ENCODE data around the gene PHF23. TPM values are rescaled to one million over a fixed set of nuclear protein-coding genes. Genes with fewer than 3 reads are reported as not detected.
"Not testable (repeated sequence)": the region's sequence is repeated elsewhere in the genome, so short reads cannot be mapped to it uniquely, and the experiment has no call there.

PHF23 gene
- polyA plus RNA-seq, 1 donor, result 52.8 TPM

DNA sequence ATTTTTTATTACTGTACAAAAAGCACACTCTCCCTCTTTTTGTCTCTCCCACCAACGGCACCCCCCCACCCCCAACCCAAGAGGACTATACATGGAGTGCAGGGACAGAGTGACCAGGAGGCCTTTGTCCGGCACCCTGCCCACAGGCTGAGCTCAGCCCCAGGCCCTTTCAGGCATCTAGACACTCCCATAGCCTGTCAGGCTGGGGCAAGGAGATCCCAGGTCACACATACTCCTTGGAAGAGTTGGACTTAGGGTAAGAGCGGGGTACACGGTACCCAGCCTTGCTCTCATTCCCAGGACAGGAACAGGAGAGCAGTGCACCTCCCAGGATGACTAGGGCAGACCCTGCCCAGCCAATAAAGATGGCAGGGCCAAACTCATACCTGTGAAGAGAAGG lies 20.9 kb upstream of the PHF23 start:
- no peak for DNase-seq

DNA sequence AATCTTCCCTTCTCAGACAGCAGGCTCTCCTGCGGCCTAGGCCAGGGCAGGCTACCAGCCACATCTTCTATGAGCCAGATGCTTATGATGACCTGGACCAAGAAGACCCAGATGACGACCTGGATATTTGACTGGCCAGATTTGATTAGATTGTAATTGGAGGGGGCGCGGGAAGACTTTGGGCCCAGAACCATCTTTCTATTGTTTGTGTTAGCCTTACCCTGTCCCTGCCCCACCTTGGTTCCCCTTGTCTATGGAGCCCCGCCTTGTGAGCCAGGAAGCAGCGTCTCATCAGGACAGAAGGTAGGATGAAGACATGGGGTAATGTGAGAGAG lies 20.3 kb upstream of the PHF23 start:
- DNase-seq, result no peak

DNA sequence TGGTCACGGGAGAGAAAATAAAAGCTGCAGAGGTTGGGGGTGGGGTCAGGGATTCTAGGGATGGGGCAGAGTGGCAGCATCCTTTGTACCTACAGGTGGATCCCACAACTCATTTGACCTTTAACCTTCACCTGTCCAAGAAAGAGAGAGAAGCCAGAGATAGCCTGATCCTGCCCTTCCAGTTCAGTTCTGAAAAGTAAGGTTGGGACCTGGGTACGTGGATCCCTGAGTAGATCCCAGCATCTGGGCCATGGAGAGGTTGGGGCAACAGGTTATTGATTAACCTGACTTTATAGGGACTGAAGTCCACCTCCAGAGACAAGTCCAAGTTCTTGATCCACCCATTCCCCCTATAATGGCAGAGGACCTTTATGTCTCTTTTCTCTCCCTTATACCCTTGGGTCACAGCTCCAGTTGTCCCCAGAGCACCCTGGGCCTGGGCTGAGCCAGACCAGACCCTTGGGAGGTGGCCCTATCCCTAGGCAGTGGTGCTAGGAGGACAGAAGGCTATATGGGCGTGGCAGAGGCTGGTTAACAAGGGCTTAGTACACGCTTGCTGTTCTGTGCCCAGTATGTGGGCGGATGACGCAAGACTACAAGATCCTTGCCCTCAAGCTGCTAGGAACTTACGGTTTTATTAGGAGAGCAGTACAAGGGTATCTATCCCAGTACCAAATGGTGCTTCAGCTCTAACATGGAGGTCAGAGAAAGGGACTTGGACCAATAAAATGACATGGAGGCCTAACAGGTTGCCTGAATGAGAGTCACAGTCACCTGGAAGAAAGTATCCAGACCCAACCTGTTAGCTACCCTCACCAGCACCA lies 19.7 kb upstream of the PHF23 start:
- DNase-seq, result no peak

DNA sequence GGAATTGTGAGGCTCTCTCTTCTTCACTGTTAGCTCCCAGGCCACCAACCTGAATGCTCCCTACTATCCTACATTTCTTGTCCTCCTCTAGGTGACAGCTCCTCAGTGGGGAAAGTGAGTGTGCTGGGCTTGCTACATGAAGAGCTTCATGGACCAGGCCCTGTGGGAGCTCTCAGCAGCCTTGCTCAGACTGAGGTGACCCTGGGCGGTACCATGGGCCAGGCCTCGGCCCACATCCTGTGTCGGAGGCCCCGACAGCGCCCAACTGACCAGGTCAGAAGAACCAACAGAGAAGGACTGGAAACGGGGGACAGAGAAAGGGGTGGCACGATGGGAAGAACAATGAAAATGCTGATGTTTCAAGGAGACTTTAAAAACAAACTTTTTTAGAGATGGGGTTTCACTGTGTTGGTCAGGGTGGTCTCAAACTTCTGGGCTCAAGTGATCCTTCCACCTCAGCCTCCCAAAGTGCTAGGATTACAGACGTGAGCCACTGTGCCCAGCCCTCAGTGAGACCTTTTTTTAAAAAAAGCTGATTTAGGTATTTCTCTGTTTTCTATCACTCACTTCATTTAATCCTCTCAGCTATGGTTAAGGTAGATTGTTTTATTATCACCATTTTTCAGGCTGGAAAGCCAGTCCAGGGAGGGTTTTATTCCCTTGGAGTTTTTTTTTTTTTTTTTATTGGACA lies 17.7 kb upstream of the PHF23 start:
- DNase-seq, result no peak

DNA sequence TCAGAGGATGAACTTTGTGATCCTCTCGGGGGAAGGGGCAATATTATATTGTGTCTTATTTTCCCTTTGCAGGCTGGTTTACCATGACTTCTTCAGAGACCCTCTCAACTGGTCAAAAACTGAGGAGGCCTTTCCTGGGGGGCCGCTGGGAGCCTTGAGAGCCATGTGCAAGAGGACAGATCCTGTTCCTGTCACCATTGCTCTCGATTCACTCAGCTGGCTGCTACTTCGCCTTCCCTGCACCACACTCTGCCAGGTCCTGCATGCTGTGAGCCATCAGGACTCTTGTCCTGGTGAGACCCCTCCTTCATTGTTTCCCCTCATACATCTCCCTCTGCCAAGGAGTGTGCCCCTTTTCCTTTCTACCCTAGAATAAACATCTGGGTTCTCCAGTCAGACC lies 15.3 kb upstream of the PHF23 start:
- no peak for DNase-seq

DNA sequence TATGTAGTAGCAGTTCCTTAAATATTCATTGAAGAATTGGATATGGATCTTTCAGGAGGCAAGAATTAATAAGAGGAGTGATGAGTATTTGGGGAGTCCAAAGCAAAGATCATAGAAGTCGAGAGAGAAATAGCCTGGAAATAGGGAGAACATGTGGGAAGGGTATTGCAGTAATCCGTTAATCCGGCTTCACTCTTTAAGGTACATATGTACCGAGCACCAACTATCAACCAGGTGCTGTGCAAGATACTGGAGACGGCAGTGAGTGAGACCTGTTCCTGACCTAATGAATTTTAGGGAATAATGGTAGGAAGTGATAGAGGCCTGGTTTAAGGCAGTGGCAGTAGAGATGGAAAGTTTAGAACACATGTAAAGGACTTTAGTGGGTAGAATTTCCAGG lies 13.8 kb upstream of the PHF23 start:
- no peak for DNase-seq

DNA sequence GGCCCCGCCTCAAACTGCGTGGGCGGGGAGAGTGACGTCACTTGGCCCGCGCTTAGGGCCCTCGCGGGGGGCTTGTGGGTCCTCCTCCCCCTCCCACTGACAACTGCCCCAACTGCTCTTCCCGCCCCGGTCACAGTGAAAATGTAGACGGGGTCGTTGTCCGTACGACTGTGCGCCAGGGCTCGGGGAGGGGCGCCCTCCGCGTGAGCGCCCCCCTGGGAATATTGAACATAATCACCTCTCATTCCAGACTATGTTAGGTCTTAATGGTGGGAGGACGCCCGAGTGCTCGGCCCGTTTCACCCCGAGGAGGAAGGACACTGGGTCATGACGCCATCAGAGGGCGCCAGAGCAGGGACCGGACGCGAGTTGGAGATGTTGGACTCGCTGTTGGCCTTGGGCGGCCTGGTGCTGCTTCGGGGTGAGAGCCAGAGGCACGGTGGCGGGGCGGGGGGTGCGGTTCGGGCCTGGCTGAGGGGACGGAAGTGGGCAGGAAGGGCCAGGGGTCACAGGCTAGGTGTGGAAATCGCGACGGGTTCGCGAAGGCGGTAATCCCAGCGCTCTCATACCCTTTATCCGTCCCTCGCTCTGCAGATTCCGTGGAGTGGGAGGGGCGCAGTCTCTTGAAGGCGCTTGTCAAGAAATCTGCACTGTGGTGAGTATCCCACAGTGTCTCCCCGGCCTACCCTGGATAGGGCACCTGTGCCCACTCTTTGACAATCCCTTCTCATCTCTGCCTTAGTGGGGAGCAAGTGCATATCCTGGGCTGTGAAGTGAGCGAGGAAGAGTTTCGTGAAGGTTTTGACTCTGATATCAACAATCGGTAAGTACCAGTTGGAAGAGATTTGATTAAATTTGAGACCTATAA lies 13.2 kb upstream of the PHF23 start, which contains the start of gene ELP5:
Gene ELP5, plus strand, starts transcription at position 40 of the 868 bp plus-strand sequence. Its CDS starts 336 bp downstream, at position 376.
- peak; percentile 95 for DNase-seq

DNA sequence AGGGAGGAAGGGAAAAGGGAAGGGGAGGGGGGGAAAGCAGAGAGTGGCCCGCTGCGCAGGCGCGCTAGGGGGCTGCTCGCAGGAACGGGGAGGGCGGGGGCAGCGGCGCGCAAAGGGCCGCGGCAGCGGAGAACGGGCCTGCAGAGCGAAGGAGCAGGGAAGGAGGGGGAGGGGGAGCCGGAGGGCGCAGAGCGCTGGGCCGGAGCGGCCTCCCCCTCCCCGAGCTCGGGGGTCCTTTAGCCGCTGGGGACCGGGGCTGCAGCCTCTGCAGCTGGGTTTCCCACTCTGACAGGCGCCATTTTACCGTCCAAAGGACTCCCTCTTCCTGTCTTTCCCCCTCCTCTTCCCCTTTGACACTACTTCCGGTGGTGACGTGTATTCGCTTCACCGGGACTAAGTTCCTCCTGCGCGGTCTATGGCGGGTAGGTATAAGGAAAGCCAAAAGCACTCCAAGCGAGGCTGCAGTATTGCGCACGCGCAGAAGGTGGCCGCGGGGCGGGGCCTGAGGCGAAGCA lies 12.5 kb upstream of the PHF23 start, which contains the start of gene CTDNEP1:
Gene CTDNEP1, minus strand, starts transcription at position 74 of the 515 bp plus-strand sequence. CDS start 438 bp downstream, outside the sequence.
- DNase-seq, result peak; percentile 100

DNA sequence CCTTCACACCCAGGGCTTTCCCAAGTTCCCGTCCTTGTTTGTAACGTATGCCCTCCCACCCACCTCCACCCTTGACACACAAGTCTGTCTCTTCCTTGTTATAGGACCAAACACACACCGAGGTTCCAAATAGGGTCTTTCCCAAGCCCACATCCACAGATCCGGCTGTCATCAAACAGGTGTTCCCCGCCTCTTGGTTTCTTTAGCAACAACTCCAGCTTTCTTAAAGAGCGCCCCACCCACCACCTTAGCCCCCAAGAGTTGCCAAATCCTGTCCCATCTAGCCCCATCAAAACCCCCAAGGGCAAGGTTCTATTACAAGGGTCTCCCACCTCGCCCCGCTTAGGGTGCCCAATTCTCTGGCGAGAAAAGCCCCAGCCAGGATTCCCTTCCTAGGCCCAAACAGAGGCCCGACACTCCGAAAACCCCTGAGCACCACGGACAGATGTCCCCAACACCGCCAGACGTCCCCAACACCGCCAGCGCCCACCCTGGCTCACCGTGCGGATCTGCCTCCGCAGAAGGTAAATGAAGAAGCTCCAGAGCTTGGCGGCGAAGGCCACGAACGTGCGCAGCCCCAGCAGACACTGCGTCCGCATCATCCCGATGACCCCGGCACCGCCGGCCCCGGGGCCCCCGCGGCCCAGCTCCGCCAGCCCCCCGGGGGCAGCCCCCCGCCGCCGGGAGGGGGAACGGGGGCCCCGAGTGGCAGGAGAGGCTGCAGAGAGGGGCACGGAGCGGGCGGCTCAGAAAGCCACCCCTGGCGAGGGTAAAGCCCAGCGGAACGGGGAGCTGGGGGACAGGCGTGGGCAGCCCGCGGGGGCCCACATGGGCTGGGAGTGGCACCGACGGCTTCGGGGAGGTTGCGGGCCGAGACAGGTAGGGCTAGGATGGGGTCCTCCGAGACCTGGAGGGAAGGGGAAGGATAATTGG lies 11.7 kb upstream of the PHF23 start:
- DNase-seq, result no peak

DNA sequence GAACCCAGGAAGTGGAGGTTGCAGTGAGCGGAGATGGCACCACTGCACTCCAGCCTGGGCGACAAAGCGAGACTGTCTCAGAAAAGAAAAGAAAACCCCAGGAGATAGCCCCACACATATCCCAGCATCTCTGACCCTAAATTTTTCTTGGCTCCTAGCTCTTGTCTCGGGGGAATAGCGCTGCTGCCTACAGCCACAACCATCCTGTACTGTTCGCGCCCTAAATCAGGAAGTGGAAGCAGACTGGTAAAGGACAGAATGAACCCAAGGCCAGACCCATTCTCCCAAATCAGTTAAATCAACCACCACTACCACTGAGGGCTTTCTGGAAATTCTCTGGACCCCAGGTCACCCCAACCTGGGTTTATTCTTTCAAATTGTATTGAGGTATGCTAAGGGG lies 10.6 kb upstream of the PHF23 start:
- DNase-seq, result no peak

DNA sequence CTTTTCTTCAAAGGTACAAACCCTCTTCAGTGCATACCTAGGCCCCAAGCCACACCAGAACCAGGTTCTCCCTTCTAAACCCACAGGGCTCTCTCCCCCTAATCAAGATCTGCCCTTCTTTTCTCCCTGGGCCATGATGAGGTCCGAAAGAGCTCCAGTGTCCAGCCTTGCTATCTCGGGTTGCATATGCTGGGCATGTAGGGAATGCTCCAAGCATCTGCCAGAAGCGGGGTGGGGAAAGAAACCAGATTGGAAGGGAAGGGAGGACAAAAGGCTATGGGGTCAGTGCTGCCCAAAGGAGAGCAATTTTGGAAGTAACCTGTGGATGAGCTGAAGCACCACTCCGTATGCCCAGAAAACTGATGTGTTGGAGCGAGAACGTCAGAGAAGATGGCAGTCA lies 10.0 kb upstream of the PHF23 start:
- no peak for DNase-seq

DNA sequence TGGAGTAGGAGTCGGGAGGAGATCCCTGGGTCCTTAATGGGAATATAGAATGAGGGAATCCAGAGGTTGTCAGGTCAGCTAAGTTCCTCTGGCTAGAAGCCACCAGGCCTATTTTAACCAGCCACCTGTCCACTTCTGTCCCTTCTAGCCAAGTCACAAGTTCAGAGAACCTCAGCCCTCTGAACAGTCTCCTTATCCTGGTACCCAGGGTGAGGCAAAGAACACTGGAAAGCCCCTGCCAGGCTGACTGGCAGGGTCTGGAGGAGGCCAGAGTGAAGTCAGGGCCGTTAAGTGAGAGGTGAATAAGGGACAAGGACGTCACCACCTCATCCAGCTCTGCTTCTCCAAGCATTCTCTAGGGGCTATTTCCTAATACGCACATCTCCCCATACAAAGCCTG lies 9.5 kb upstream of the PHF23 start:
- DNase-seq, result no peak

DNA sequence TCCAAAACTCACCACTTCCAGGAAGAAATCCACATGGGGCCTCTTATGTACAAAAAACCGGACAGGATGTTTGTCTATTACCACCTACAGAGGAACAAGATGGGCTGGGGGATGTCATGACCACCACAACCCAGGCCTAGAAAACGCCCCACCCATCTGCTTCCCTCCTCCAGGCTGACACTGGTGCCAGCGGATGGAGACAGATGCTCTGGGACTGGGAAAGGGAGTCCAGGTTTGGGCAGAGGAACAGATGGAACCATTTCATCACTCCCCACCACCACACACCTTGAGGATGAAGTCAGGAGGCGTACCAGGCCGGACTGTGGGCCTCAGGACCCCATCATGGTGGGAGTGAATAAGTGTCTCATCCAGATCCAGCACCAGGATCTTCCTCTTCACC lies 7.5 kb upstream of the PHF23 start:
- DNase-seq, result no peak

DNA sequence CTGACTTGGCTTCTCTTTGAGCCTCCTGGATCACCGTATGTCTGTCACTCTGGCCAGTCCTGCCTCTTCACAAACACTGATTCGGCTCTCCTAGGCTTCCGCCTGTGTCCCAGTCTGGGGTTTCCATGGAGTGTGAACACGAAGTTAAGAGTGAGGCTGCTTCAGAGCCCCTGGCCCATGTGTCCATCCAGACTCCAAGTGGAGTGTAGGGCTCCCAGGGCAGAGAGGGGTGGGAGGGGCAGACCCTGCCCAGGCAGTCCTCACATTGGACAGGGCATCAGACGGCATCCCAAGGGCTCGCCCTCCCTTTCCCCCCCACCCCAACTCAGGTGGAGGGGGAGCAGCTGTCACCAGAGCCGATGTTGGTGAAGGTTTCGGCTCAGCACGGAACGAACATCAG lies 4.6 kb upstream of the PHF23 start:
- DNase-seq, result not testable (repeated sequence)

DNA sequence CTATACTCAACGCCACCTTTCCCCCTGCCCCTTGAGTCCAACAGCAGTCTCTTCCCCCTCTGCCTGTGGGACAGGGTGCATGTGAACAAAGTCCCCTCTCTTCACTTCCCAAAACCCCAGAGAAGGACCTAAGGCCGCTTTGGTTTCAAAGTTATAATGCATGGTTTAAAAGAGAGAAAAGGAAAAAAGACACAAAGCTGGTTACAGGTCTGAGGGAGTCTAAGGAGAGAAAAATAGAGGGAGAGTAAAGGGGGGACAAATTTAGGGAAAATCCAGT lies 4.1 kb upstream of the PHF23 start:
- no peak for DNase-seq

DNA sequence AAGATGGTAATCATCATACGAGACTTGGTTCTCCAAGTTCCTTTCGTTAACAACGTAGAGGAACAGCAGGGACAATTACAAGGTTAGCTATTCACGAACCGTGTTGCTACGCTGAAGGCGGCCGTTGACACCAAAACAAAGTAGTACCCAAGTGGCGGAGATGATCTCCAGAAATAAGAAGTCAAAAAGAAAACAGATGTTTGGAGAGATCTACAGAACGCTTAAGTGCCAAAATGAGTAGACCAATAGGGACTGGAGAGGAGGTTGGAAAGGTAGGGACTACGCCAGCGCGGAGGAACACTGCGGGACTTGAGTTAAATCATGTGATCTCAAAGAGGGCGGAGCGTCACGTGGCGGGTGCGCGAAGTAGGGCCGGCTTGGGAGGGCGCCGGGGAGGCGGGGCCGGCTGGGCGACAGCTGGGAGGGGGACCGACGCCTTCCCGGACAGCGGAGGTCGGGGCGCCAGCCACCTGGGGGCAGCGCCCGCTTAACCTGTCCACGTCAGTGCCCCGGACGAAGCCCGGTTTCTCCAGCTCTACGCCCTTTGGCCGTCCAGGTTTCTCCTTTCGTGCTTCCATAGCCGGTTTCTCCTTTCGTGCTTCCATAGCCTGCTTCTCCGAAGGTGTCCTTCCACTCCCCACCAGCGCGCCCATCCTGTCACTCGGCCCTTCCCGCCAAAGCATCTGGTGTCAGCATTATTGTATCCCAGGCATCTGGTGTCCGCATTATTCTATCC lies 3.6 kb upstream of the PHF23 start:
- peak; percentile 97 for DNase-seq

DNA sequence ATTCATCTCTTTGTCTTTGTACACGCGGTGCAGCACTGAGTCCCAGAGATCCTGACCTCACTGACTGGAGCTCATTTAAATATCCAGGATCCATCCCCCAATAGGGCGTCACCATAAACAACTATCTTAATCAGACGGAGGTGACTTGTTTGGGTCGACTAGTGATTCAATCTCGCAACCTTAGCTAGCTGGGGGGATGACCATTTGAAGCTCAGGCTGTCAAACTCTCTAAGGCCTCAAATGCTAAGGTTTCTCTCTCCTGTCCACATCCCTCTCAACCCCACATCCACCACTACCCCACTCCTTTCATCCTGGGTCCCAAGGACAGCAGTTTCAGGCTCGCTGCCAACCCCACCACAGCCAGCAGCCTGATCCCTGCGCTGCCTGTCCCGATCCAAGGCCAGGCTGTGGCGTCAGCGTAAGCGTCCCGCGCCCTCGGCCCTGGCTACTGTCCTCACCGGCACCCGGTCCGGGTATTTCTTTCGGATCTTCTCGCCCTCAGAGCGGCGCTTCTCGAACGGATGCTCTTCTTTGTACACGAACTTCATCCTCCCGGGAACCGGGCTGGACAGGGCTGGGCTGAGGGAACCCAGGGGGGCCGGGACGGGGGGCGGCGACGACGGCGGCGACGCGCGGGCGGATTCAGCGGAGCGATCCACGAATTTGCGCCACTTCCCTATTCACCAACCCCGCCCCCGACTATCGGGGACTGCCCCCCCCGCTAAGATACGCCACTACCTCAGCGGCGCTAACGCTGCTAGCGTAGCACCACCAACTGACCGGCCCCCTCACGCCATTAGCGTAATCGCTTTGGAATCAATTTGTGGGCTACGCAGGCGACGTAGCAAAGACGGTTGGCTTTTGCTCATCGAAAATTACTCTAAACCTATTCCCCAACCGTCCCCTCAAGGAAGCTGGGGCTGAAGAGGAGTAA lies 2.8 kb upstream of the PHF23 start, which contains the start of gene GABARAP:
Gene GABARAP, minus strand, starts transcription at position 667 of the 934 bp plus-strand sequence. Its CDS starts 119 bp downstream, at position 548.
- DNase-seq, result peak; percentile 96

DNA sequence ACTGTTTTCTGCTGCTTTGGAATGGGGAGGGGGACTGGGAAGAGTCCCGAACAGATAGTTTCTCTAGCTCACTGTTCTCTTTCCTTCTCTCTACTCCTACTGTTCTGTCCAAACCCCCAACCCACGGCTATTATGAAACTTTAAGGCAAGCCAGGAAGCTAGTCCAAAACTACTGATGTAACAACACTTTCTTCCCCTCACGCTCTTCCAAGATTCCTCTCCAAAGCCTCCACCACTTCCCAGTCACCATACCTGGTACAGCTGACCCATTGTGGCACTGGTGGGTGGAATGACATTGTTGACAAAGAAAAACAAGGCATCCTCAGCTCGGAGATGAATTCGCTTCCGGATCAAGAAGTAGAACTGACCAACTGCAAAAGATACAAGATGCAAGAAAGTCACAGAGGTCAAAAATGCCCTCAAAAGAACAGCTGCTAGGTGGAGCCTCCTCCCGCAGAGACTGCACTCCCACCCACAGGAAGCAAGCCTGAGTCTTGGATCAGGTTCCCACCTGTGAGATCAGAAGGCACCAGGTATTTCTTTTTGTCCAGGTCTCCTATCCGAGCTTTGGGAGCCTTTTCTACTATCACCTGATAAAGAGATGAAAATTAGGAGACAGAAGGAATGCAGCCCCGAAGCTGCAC lies 2.0 kb upstream of the PHF23 start:
- DNase-seq, result no peak

DNA sequence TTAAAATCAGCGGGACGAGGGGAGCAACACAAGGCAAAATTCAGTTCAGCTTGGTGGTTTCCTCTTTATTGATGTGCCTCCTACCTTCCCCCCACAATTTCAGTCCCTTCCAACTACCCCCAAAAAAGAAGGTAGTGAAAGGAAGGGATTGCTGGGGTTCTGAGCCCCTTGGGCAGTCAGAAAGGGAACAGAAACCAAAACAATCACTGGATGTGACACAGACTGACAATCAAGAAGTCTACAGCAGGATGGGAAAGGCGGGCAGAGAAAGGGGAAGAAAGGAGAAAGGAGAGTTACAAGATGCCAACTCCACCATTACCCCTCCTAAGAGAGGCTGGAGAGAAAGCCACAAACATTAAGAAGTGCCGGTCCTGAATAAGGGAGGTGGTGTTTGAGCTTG lies 1.1 kb upstream of the PHF23 start:
- no peak for DNase-seq

Data from left kidney (tissue), 2 donors.